ENCODE results near the gene GPR143.
A peak's percentile ranks its signal among the peaks of the same experiment; 100 is the strongest.

The GPR143 gene

DNA sequence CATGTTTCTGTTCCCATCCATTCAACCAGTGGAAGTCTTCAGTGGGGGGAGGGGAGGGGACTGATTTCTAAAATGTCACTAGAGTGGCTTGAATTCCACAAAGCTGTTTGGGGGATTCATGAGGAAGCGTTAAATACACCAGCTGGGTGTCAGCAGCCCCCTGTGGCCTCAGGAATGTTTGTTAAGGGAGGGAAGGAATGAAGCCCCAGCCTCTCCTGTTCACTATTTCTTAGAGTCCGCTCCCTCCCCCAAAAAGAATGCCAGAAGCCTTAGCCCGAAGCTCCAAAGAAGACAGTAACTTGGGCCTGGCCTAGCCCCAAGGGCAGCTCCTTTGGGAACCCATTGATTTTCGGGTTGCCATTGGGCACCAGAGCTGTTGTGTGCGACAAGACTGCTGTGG lies 23.9 kb upstream of the GPR143 start:
- Histone ChIP-seq H3K36me3 (ENCODE audit: control insufficient read depth, insufficient read depth, low read length) (no peaks in the 10 kb centered on the region), H3K4me2 (ENCODE audit: low read length) (no peak overlapping the region), H2AFZ (no peak overlapping the region), H3K9me3 (ENCODE audit: control insufficient read depth, low read length) (no peaks in the 10 kb centered on the region), H3K79me2 (no peaks in the 10 kb centered on the region), H3K4me1 (peaks cover 2% of the 10 kb centered on the region), H3K4me3 (ENCODE audit: low read depth, low read length) (no peak overlapping the region), H3K27ac (no peak overlapping the region), H3K9ac (no peak overlapping the region), H3K27me3 (ENCODE audit: control insufficient read depth, insufficient read depth, low read length) (no peaks in the 10 kb centered on the region)
- TF ChIP-seq CTCF (IDR thresholded peaks at IDR 0.05), result no peak

- Histone ChIP-seq H3K4me1 (peaks cover 2% of the 10 kb centered on the region), H3K79me2 (no peaks in the 10 kb centered on the region), H3K36me3 (ENCODE audit: control insufficient read depth, insufficient read depth, low read length) (no peaks in the 10 kb centered on the region), H3K27ac (no peak overlapping the region), H3K27me3 (ENCODE audit: control insufficient read depth, insufficient read depth, low read length) (no peaks in the 10 kb centered on the region), H3K4me3 (ENCODE audit: low read depth, low read length) (no peak overlapping the region), H3K4me2 (ENCODE audit: low read length) (no peak overlapping the region), H3K9me3 (ENCODE audit: control insufficient read depth, low read length) (no peaks in the 10 kb centered on the region), H2AFZ (no peak overlapping the region), H3K9ac (no peak overlapping the region)
- TF ChIP-seq CTCF (IDR thresholded peaks at IDR 0.05), result no peak
Measured at GRCh38 chrX:9788911-9789310, 23.3 kb upstream of the GPR143 start.

GRCh38 chrX:9786798-9787635 lies 21.4 kb upstream of the GPR143 start:
- Histone ChIP-seq H3K36me3 (ENCODE audit: control insufficient read depth, insufficient read depth, low read length) (no peaks in the 10 kb centered on the region), H3K4me1 (peaks cover 2% of the 10 kb centered on the region), H3K9me3 (ENCODE audit: control insufficient read depth, low read length) (no peaks in the 10 kb centered on the region), H3K79me2 (no peaks in the 10 kb centered on the region), H3K4me2 (ENCODE audit: low read length) (peak overlapping the region; percentile 61), H3K4me3 (ENCODE audit: low read depth, low read length) (peak overlapping the region; percentile 49), H3K9ac (no peak overlapping the region), H3K27ac (peak overlapping the region; percentile 42), H2AFZ (peak overlapping the region; percentile 54), H3K27me3 (ENCODE audit: control insufficient read depth, insufficient read depth, low read length) (no peaks in the 10 kb centered on the region)
- TF ChIP-seq CTCF (IDR thresholded peaks at IDR 0.05), result no peak

DNA sequence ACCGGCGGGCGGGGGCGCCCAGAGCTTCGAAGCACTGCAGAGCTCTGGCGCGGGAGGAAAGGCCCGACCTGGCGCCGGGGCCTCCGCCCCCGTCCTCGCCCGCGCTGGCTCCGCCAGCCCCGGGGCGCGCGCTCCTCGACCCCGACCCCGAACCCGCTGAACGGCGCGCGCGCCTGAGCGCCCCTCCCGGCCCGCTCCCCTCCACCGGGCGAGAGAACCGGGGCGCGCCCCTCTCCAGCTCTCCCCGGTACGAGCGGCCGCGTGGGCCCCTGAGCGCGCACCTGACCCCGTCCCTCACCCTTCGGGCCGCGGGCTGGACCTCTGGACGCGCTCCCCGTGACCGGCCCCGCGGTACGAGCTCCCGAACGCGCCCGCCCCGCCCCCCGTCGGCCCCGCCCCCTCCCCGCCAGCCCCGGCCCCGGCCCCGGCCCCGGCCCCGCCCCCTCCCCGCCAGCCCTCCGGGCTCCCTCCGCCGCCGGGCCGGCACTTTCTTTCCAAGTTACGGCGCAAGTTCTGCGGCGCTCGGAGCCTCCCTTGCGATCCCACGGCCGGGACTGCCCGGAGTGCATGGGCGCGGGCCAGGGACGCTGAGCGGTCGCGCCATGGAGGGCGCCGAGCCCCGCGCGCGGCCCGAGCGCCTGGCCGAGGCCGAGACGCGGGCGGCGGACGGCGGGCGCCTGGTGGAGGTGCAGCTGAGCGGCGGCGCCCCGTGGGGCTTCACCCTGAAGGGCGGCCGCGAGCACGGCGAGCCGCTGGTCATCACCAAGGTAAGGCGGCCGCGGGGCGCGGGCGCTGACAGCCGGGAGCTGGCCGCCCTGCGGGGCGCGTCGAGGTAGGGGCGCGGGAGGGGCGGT lies 20.5 kb upstream of the GPR143 start, which contains the start of gene SHROOM2:
TSS of gene SHROOM2 (plus strand) at position 486 of the 854 bp plus-strand sequence. CDS start at position 603, 117 bp downstream.
- Histone ChIP-seq H3K27ac (peak within 1 kb of the TSS; percentile 42), H3K9ac (no peak within 1 kb of the TSS), H3K4me2 (ENCODE audit: low read length) (peak within 1 kb of the TSS; percentile 61), H3K4me1 (peaks cover 2% of the 10 kb centered on the region), H3K36me3 (ENCODE audit: control insufficient read depth, insufficient read depth, low read length) (no peaks in the 10 kb centered on the region), H3K4me3 (ENCODE audit: low read depth, low read length) (peak within 1 kb of the TSS; percentile 49), H2AFZ (peak within 1 kb of the TSS; percentile 66), H3K27me3 (ENCODE audit: control insufficient read depth, insufficient read depth, low read length) (no peaks in the 10 kb centered on the region), H3K9me3 (ENCODE audit: control insufficient read depth, low read length) (no peaks in the 10 kb centered on the region), H3K79me2 (no peaks in the 10 kb centered on the region)
- TF ChIP-seq CTCF (IDR thresholded peaks at IDR 0.05), result no peak
